ENCODE results near the gene DSCAM. TPM values are rescaled to one million over a fixed set of nuclear protein-coding genes. Genes with fewer than 3 reads are reported as not detected.

DSCAM gene
- total RNA-seq, 1 experiment from 2014 or later: not detected

DNA sequence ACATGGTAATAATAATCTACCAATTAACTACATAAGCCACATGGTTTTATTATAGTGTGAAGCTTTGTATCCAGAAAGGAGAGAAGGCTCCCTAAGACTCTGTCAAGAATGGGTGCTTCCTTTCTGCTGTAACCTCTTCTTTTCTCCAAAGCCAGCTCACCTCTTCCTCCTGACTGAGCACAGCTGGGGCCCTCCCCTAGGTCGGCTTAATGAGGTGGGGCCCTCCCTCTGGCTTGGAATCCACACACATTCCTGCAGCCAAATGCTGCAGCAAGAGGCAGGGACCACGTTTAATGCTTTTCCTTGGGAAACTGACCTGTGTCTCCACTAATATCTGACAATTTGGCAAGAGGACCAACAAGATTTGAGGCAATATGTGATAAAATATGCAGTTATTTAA, 94.8 kb downstream of the DSCAM start:
- RAD21 ChIA-PET (ENCODE audit: low non-redundant PET in 1 of 2, low total read pairs in 2 of 2, uncharacterized antibody in 2 of 2, unreplicated experiment in 2 of 2): no interaction called here
- no TSS peak for BruUV-seq (replicated peaks)
- POLR2A ChIA-PET: no interaction called here

DNA sequence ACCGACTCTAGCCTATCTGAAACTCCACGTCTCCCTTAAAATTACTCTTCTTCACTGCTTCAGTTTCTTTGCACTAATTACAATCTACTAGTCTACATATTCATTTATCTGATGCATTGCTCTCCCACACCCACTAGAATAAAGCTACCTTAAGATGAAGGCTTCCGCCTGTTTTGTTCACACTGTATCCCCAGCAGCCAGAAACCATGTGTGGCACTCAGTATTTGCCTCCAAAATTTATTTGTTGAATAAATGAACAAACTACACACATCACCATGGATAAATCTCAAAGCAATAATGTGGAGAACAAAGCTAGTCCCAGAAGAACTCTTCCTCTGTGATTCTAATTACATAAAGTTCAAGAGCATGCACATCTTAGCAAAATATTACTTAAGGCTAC, 95.7 kb downstream of the DSCAM start:
- Histone ChIP-seq H3K36me3 (ENCODE audit: control insufficient read depth in 1 of 2, insufficient read depth in 2 of 2, low read length in 2 of 2) (no peaks in the 10 kb centered on the region), H2AFZ (ENCODE audit: low read depth, low read length, poor library complexity, severe bottlenecking) (no peak overlapping the region), H3K4me1 (ENCODE audit: control insufficient read depth in 1 of 2, insufficient read depth in 2 of 2, low read length in 2 of 2) (no peaks in the 10 kb centered on the region), H3K9me2 (ENCODE audit: insufficient read depth) (no peaks in the 10 kb centered on the region), H3K9me3 (ENCODE audit: control insufficient read depth in 1 of 2, insufficient read depth in 1 of 2, low read depth in 1 of 2, low read length in 2 of 2) (peaks cover 4 to 36% of the 10 kb centered on the region in 2 experiments; a peak in 2 of 4 replicates), H3K4me2 (ENCODE audit: low read length) (no peak overlapping the region), H3K27me3 (ENCODE audit: insufficient read depth, low read length) (no peaks in the 10 kb centered on the region), H3K79me2 (ENCODE audit: insufficient read depth, low read length) (no peaks in the 10 kb centered on the region), H3K4me3 (replicated peaks in 1 of 2; ENCODE audit: low read depth in 1 of 2, low read length in 2 of 2) (no peak overlapping the region), H3K27ac (ENCODE audit: low read depth, low read length) (no peak overlapping the region), H4K20me1 (ENCODE audit: insufficient read depth) (no peaks in the 10 kb centered on the region), H3K9ac (ENCODE audit: low read length) (no peak overlapping the region)
- ChIA-PET POLR2A (no interaction called here), RAD21 (ENCODE audit: low non-redundant PET in 1 of 2, low total read pairs in 2 of 2, uncharacterized antibody in 2 of 2, unreplicated experiment in 2 of 2) (no interaction called here), CTCF (no interaction called here)
- no TSS peak for BruUV-seq (replicated peaks)
- ATAC-seq: no peak
- DNase-seq (ENCODE audit: low read depth, low spot score): no peak
- intact Hi-C loops (cut with micrococcal nuclease): no loop called here
- TF ChIP-seq SRF (IDR thresholded peaks at IDR 0.05; ENCODE audit: low read depth) (no peak), CEBPB (IDR thresholded peaks at IDR 0.05; ENCODE audit: low read depth) (no peak), CBX3 (IDR thresholded peaks at IDR 0.05; ENCODE audit: low read depth) (no peak), JUND (IDR thresholded peaks at IDR 0.05) (no peak), EGR1 (IDR thresholded peaks at IDR 0.05; ENCODE audit: low read depth) (no peak), EZH2phosphoT487 (IDR thresholded peaks at IDR 0.05; ENCODE audit: borderline replicate concordance) (no peak), FOSL1 (IDR thresholded peaks at IDR 0.05; ENCODE audit: low read depth) (no peak), TCF7L2 (IDR thresholded peaks at IDR 0.05; ENCODE audit: borderline replicate concordance, extremely low read depth, insufficient read depth, insufficient read length) (no peak)
- TF ChIP-seq, protein P1, sequence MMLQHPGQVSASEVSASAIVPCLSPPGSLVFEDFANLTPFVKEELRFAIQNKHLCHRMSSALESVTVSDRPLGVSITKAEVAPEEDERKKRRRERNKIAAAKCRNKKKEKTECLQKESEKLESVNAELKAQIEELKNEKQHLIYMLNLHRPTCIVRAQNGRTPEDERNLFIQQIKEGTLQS (IDR thresholded peaks at IDR 0.05): no peak
- TF ChIP-seq, protein P2, sequence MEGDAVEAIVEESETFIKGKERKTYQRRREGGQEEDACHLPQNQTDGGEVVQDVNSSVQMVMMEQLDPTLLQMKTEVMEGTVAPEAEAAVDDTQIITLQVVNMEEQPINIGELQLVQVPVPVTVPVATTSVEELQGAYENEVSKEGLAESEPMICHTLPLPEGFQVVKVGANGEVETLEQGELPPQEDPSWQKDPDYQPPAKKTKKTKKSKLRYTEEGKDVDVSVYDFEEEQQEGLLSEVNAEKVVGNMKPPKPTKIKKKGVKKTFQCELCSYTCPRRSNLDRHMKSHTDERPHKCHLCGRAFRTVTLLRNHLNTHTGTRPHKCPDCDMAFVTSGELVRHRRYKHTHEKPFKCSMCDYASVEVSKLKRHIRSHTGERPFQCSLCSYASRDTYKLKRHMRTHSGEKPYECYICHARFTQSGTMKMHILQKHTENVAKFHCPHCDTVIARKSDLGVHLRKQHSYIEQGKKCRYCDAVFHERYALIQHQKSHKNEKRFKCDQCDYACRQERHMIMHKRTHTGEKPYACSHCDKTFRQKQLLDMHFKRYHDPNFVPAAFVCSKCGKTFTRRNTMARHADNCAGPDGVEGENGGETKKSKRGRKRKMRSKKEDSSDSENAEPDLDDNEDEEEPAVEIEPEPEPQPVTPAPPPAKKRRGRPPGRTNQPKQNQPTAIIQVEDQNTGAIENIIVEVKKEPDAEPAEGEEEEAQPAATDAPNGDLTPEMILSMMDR (IDR thresholded peaks at IDR 0.05 in 2 of 3, conservative IDR thresholded peaks at IDR 0.05 in 1 of 3; ENCODE audit: borderline replicate concordance in 1 of 3, insufficient read depth in 1 of 3, low read depth in 2 of 3, low read length in 2 of 3): no peak
- TF ChIP-seq, protein P3, sequence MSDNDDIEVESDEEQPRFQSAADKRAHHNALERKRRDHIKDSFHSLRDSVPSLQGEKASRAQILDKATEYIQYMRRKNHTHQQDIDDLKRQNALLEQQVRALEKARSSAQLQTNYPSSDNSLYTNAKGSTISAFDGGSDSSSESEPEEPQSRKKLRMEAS (IDR thresholded peaks at IDR 0.05): no peak

More for the DNA sequence above, 94.8 kb downstream of the DSCAM start:
- no peak overlapping the region for H3K4me3 ChIP-seq (replicated peaks in 1 of 2; ENCODE audit: low read depth in 1 of 2, low read length in 2 of 2)
- no peaks in the 10 kb centered on the region for H3K27me3 ChIP-seq (ENCODE audit: insufficient read depth, low read length)
- no peaks in the 10 kb centered on the region for H3K79me2 ChIP-seq (ENCODE audit: insufficient read depth, low read length)
- H3K36me3 ChIP-seq (ENCODE audit: control insufficient read depth in 1 of 2, insufficient read depth in 2 of 2, low read length in 2 of 2): no peaks in the 10 kb centered on the region
- CTCF ChIA-PET: no interaction called here
- H3K4me1 ChIP-seq (ENCODE audit: control insufficient read depth in 1 of 2, insufficient read depth in 2 of 2, low read length in 2 of 2): no peaks in the 10 kb centered on the region
- no peak overlapping the region for H3K9ac ChIP-seq (ENCODE audit: low read length)
- H2AFZ ChIP-seq (ENCODE audit: low read depth, low read length, poor library complexity, severe bottlenecking): no peak overlapping the region
- H4K20me1 ChIP-seq (ENCODE audit: insufficient read depth): no peaks in the 10 kb centered on the region
- H3K9me3 ChIP-seq (ENCODE audit: control insufficient read depth in 1 of 2, insufficient read depth in 1 of 2, low read depth in 1 of 2, low read length in 2 of 2): peaks cover 4 to 36% of the 10 kb centered on the region in 2 experiments; a peak in 2 of 4 replicates
- DNase-seq (ENCODE audit: low read depth, low spot score) (no peak), ATAC-seq (no peak)
- intact Hi-C loops (cut with micrococcal nuclease): no loop called here
- H3K27ac ChIP-seq (ENCODE audit: low read depth, low read length): no peak overlapping the region
- TF ChIP-seq YY1 (IDR thresholded peaks at IDR 0.05; ENCODE audit: extremely low read depth, insufficient replicate concordance, low read depth, low read length) (no peak), RAD21 (IDR thresholded peaks at IDR 0.05; ENCODE audit: low read depth) (no peak), SRF (IDR thresholded peaks at IDR 0.05; ENCODE audit: low read depth) (no peak), ELF1 (IDR thresholded peaks at IDR 0.05; ENCODE audit: borderline replicate concordance, low read depth) (no peak)
- TF ChIP-seq, protein P1 (IDR thresholded peaks at IDR 0.05): no peak
- TF ChIP-seq, protein P4, sequence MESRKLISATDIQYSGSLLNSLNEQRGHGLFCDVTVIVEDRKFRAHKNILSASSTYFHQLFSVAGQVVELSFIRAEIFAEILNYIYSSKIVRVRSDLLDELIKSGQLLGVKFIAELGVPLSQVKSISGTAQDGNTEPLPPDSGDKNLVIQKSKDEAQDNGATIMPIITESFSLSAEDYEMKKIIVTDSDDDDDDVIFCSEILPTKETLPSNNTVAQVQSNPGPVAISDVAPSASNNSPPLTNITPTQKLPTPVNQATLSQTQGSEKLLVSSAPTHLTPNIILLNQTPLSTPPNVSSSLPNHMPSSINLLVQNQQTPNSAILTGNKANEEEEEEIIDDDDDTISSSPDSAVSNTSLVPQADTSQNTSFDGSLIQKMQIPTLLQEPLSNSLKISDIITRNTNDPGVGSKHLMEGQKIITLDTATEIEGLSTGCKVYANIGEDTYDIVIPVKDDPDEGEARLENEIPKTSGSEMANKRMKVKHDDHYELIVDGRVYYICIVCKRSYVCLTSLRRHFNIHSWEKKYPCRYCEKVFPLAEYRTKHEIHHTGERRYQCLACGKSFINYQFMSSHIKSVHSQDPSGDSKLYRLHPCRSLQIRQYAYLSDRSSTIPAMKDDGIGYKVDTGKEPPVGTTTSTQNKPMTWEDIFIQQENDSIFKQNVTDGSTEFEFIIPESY (IDR thresholded peaks at IDR 0.05; ENCODE audit: extremely low read depth, insufficient replicate concordance, low read length): no peak
- no peaks in the 10 kb centered on the region for H3K9me2 ChIP-seq (ENCODE audit: insufficient read depth)
- no peak overlapping the region for H3K4me2 ChIP-seq (ENCODE audit: low read length)

Data from HCT116 (cell line).